NT2/D1 (cell line): ENCODE results near the gene ZNF346.

Experiments
- SUZ12 ChIP-seq: IDR thresholded peaks from 2 replicates; pipeline ENCODE4 v1.6.1; 2011; ENCODE audit not compliant: insufficient read length, insufficient read depth; ENCODE audit errors: extremely low read depth
- YY1 ChIP-seq: IDR thresholded peaks from 2 replicates; pipeline ENCODE4 v1.6.1; 2011; ENCODE audit not compliant: insufficient read length, insufficient read depth
- ZNF274 ChIP-seq: IDR thresholded peaks from 2 replicates; pipeline ENCODE4 v1.6.1; 2011; ENCODE audit warnings: mild to moderate bottlenecking, low read depth, low read length

- TF ChIP-seq YY1 (no peak), SUZ12 (no peak), ZNF274 (no peak)
Measured at GRCh38 chr5:177040814-177041420, 18.4 kb downstream of the ZNF346 start.
